GM19351 (cell line): ENCODE results near the gene NDUFAF2.
"Not testable (repeated sequence)": the region's sequence is repeated elsewhere in the genome, so short reads cannot be mapped to it uniquely, and the experiment has no call there.

Source experiments
- ATAC-seq: cut with Tn5 transposase; IDR thresholded peaks from one replicate; pipeline ENCODE4 v1.9.1; 2021; ENCODE audit warnings: mild to moderate bottlenecking, moderate library complexity; ENCODE audit not compliant: unreplicated experiment

NDUFAF2 gene

GRCh38 chr5:61047346-61047745 is 102.3 kb downstream of the NDUFAF2 start:
- ATAC-seq, result no peak

- ATAC-seq, result no peak
Observed at GRCh38 chr5:61048534-61048933, 103.5 kb downstream of the NDUFAF2 start.

- ATAC-seq, result no peak
Observed at GRCh38 chr5:61050292-61050691, 105.3 kb downstream of the NDUFAF2 start.

- no peak for ATAC-seq
Observed at GRCh38 chr5:61051267-61051666, 106.3 kb downstream of the NDUFAF2 start.

GRCh38 chr5:61052882-61053281 is 107.9 kb downstream of the NDUFAF2 start:
- ATAC-seq, result no peak

- no peak for ATAC-seq
Observed at GRCh38 chr5:61053937-61054336, 108.9 kb downstream of the NDUFAF2 start.

GRCh38 chr5:61055434-61056006 is 110.5 kb downstream of the NDUFAF2 start:
- ATAC-seq, result peak; percentile 65

- no peak for ATAC-seq
Observed at GRCh38 chr5:61059499-61059898, 114.5 kb downstream of the NDUFAF2 start.

- ATAC-seq, result no peak
Observed at GRCh38 chr5:61069150-61069549, 124.1 kb downstream of the NDUFAF2 start.

GRCh38 chr5:61071526-61071925 is 126.5 kb downstream of the NDUFAF2 start:
- ATAC-seq, result no peak

GRCh38 chr5:61076626-61077025 is 131.6 kb downstream of the NDUFAF2 start:
- ATAC-seq, result no peak

GRCh38 chr5:61081741-61082140 is 136.7 kb downstream of the NDUFAF2 start:
- ATAC-seq, result no peak

- ATAC-seq, result no peak
Observed at GRCh38 chr5:61082516-61083280, 137.7 kb downstream of the NDUFAF2 start.

GRCh38 chr5:61084658-61085057 is 139.7 kb downstream of the NDUFAF2 start:
- no peak for ATAC-seq

- ATAC-seq, result no peak
Observed at GRCh38 chr5:61085885-61086284, 140.9 kb downstream of the NDUFAF2 start.

- no peak for ATAC-seq
Observed at GRCh38 chr5:61087921-61088320, 142.9 kb downstream of the NDUFAF2 start.

- ATAC-seq, result no peak
Observed at GRCh38 chr5:61089351-61089750, 144.3 kb downstream of the NDUFAF2 start.

GRCh38 chr5:61093046-61093771 is 148.2 kb downstream of the NDUFAF2 start:
- not testable (repeated sequence) for ATAC-seq

GRCh38 chr5:61097465-61097864 is 152.5 kb downstream of the NDUFAF2 start:
- ATAC-seq, result no peak

- ATAC-seq, result no peak
Observed at GRCh38 chr5:61098251-61098995, 153.4 kb downstream of the NDUFAF2 start.

GRCh38 chr5:61100437-61100836 is 155.4 kb downstream of the NDUFAF2 start:
- ATAC-seq, result no peak
